ENCODE data around the gene NCK2.

Gene NCK2

DNA sequence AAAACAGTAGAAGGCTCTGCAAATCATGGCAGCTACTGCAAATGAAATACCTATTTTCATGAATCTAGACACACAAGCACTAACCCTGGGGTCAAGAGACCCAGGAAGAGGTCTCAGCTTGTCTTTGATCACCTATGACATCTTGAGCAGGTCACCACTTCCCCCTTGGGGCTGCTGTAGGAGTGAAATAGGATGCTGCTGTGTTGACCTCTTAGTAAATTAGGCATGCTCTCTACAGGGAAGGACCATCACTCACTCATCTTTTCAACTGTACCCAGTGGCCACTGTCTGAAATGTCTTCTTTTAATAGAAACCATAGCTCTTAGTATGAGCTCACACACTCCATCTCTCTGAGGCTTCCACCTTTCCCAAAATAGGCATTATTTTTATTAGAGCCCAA lies 83.8 kb downstream of the NCK2 start:
- DNase-seq (ENCODE audit: low read depth): no peak
- TF ChIP-seq, protein P1, sequence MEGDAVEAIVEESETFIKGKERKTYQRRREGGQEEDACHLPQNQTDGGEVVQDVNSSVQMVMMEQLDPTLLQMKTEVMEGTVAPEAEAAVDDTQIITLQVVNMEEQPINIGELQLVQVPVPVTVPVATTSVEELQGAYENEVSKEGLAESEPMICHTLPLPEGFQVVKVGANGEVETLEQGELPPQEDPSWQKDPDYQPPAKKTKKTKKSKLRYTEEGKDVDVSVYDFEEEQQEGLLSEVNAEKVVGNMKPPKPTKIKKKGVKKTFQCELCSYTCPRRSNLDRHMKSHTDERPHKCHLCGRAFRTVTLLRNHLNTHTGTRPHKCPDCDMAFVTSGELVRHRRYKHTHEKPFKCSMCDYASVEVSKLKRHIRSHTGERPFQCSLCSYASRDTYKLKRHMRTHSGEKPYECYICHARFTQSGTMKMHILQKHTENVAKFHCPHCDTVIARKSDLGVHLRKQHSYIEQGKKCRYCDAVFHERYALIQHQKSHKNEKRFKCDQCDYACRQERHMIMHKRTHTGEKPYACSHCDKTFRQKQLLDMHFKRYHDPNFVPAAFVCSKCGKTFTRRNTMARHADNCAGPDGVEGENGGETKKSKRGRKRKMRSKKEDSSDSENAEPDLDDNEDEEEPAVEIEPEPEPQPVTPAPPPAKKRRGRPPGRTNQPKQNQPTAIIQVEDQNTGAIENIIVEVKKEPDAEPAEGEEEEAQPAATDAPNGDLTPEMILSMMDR (IDR thresholded peaks at IDR 0.05; ENCODE audit: control insufficient read depth, insufficient read depth, low read depth, low read length, missing control alignments): no peak
- no peak overlapping the region for H3K4me3 ChIP-seq (ENCODE audit: control insufficient read depth, low read depth, low read length)

DNA sequence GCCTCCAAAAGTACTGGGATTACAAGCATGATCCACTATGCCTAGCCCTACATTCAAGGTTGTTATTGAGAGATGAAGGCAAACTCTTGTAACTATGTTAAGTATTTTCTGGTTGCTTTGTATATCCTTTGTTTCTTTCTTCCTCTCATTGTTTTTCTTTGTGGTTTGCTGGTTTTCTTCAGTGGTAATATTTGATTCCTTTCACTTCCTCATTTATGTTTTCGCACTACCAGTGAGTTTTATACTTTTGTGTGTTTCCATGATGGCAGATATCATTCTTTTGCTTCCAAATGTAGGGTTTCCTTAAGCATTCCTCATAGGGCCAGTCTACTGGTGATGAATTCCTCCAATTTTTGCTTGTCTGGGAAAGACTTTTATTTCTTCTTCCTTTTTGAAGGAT lies 90.2 kb downstream of the NCK2 start:
- no peak overlapping the region for H3K4me3 ChIP-seq (ENCODE audit: control insufficient read depth, low read depth, low read length)
- TF ChIP-seq, protein P1 (IDR thresholded peaks at IDR 0.05; ENCODE audit: control insufficient read depth, insufficient read depth, low read depth, low read length, missing control alignments): no peak
- DNase-seq (ENCODE audit: low read depth): no peak

DNA sequence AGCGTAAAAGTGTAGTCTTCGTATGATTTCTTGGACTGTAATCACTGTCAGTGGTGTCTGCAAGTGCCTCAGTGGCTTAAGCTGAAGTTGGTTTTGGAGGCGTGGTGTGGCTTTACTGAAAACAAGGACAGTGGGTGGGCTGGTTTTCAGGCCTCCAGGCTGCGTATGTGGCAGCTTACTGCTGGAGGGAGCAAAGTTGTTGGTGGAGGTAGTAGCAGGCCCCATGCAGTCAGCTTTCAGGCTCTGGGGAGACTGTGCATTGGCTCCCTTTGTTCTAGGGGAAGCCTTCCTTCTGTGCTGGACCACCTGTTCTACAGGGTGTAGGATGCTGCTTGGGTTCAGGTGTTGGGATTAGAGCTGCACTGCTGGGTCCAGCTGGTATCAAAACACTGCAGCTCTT lies 91.6 kb downstream of the NCK2 start:
- DNase-seq (ENCODE audit: low read depth): no peak
- H3K4me3 ChIP-seq (ENCODE audit: control insufficient read depth, low read depth, low read length): no peak overlapping the region
- TF ChIP-seq, protein P1 (IDR thresholded peaks at IDR 0.05; ENCODE audit: control insufficient read depth, insufficient read depth, low read depth, low read length, missing control alignments): no peak

DNA sequence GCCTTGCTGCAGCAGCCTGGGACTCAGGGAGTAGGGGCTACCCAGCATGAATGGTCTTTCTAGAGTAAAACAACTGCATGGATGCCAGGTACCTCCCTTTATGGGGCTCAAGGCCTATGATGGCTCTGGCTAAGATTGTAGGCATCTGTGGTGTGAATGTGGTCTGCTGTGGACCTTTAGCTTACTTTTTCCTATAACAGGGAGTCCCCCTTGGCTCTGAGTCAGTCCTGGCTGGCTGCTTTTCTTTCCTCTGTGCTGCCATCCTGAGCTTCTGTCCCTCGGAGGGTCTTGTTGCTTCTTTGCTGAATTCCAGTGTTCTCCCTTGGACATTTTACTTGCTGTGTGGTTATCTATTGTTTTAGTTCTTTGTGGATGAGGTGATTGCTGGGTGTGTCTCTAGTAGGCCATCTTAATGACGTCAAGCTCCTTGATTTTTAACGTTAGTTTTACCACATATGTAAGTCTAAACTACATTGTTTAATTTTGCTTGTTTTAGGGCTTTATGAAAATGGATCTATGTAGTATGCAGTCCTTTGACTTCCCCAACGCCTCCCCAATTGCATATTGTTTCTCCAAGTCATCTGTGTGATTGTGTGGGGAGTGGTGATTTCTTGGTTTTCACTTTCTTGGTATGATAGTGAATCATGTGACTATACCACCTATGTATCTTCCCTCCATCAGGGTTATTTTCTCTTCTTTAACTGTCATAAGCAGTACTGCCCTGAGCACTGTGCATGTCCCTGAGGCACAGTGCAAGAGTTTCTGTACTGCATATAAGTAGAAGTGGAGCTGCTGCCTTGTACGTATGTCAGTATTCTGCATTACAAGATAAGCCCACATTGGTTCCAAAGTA lies 92.4 kb downstream of the NCK2 start:
- no peak overlapping the region for H3K4me3 ChIP-seq (ENCODE audit: control insufficient read depth, low read depth, low read length)
- no peak for DNase-seq (ENCODE audit: low read depth)
- TF ChIP-seq, protein P1 (IDR thresholded peaks at IDR 0.05; ENCODE audit: control insufficient read depth, insufficient read depth, low read depth, low read length, missing control alignments): no peak

DNA sequence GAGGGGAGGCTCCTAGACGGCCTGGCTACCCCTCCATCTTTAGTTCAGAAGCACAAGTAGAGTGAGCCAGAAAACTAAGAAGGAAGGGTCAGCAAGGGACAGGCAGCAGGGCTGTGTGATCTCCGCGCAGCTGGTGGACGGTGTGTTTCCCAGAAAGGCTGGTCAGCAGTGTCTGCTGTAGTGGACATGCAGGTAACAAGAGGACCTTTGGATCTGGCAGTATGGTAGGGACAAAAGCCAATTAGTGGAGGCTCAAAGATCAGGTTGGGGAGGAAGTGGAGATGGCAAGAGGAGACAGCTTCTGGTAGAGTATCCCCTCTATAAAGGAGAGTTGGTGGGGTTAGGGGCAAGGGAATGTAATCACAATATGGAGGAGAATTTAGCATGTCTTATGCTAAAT lies 95.1 kb downstream of the NCK2 start:
- no peak for DNase-seq (ENCODE audit: low read depth)

DNA sequence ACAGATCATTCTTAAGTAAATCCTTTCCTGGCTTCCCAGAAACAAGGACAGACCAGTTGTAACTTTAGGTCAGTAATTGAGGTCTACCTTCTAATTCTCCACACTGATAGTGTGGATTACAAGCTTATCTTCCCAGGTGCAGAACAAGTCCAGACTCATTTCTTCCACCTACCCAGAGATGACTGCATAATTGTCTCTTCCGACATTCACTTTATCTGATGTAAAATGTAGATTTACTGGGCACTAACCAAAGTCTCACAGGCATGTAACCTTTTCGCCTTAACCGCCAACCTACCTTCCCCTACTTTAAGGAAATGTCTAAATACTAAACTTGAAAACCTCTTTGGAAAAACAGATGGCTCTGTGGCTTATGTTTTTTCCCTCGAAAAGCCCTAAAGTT lies 96.2 kb downstream of the NCK2 start:
- TF ChIP-seq, protein P1 (IDR thresholded peaks at IDR 0.05; ENCODE audit: control insufficient read depth, insufficient read depth, low read depth, low read length, missing control alignments): no peak
- no peak overlapping the region for H3K4me3 ChIP-seq (ENCODE audit: control insufficient read depth, low read depth, low read length)
- DNase-seq (ENCODE audit: low read depth): no peak

More for the DNA sequence above, 95.1 kb downstream of the NCK2 start:
- no peak overlapping the region for H3K4me3 ChIP-seq (ENCODE audit: control insufficient read depth, low read depth, low read length)
- TF ChIP-seq, protein P1 (IDR thresholded peaks at IDR 0.05; ENCODE audit: control insufficient read depth, insufficient read depth, low read depth, low read length, missing control alignments): no peak
